Nephron (organoid): Measurements from ENCODE around the gene ATXN1.

Experiments used
- H3K27ac Mint-ChIP-seq, 3 experiments: 2 replicates each; pipeline ENCODE4 v1.8.0; 2020; ENCODE audit warnings: mixed read lengths in 3 of 3, mild to moderate bottlenecking in 2 of 3, moderate library complexity in 1 of 3
- H3K27me3 Mint-ChIP-seq: 2 replicates; pipeline ENCODE4 v1.8.0; 2021; ENCODE audit warnings: low read depth, mild to moderate bottlenecking, moderate library complexity, mixed read lengths
- H3K36me3 Mint-ChIP-seq: 2 replicates; pipeline ENCODE4 v1.8.0; 2020; ENCODE audit warnings: low read depth, mixed read lengths
- H3K4me1 Mint-ChIP-seq: 2 replicates; pipeline ENCODE4 v1.8.0; 2020; ENCODE audit warnings: mixed read lengths
- H3K4me3 Mint-ChIP-seq, 3 experiments: 2 replicates each; pipeline ENCODE4 v1.8.0; 2020; ENCODE audit warnings: mild to moderate bottlenecking in 3 of 3, mixed read lengths in 3 of 3, moderate library complexity in 2 of 3
- H3K9me3 Mint-ChIP-seq: 2 replicates; pipeline ENCODE4 v1.8.0; 2020; ENCODE audit warnings: mixed read lengths
- TF ChIP-seq, protein P1 (sequence below), 3 experiments: fragments of 200-600 bp; sonication (generic); IDR thresholded peaks; one replicate each; pipeline ENCODE4 v1.5.0; 2021; ENCODE audit warnings: antibody characterized with exemption in 3 of 3; ENCODE audit not compliant: unreplicated experiment in 3 of 3

Gene ATXN1

DNA sequence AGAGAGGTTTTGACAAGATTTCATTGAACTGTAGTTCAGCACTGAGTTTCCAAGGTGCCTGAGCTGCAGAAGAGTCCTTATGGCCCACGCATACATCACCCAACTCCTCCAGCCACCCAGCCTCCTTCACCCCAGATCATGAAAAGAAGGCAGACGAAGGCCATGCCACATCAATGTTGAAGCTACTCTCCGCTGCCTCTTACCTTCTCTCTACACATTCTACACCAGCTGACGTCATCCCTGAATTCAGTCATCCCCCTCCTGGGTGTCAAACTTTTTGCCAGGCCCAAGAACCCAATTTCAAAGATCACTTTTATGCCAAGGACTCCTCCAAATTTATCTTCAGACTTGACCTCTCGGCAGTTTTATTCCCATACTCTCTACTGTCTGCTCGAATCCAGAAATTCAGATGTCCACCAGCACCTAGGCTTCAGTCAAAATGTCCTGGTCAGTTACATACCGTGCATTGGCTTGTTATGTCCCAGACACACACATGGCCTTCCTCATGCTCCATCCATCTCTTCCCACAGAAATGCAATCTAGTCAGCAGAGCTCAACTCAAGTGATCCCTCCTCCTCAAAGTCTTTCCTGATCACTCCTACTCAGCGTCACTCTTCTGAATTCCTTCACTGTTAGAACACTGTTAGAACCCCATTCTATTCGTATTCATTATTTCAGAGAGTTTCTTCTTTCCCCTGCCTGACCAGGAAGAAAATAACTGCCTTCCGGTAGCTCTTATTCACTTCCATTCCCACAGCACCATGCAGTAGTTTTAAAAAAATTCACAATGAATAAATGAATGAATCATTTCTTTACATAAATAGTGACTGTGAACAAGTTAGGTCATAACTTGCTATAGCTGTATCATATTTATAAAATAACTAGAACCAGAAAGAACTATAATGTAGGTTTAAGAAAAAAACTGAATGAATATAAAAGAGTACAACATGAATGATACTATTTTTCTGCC lies 11.5 kb downstream of the ATXN1 start:
- H3K27ac Mint-ChIP-seq = no peak overlapping the region
- H3K4me1 Mint-ChIP-seq = peaks cover 38% of the 10 kb centered on the region
- H3K4me3 Mint-ChIP-seq = no peak overlapping the region
- peaks cover 31% of the 10 kb centered on the region for H3K36me3 Mint-ChIP-seq
- no peaks in the 10 kb centered on the region for H3K9me3 Mint-ChIP-seq
- TF ChIP-seq, protein P1, sequence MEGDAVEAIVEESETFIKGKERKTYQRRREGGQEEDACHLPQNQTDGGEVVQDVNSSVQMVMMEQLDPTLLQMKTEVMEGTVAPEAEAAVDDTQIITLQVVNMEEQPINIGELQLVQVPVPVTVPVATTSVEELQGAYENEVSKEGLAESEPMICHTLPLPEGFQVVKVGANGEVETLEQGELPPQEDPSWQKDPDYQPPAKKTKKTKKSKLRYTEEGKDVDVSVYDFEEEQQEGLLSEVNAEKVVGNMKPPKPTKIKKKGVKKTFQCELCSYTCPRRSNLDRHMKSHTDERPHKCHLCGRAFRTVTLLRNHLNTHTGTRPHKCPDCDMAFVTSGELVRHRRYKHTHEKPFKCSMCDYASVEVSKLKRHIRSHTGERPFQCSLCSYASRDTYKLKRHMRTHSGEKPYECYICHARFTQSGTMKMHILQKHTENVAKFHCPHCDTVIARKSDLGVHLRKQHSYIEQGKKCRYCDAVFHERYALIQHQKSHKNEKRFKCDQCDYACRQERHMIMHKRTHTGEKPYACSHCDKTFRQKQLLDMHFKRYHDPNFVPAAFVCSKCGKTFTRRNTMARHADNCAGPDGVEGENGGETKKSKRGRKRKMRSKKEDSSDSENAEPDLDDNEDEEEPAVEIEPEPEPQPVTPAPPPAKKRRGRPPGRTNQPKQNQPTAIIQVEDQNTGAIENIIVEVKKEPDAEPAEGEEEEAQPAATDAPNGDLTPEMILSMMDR (IDR thresholded peaks at IDR 0.05; ENCODE audit: unreplicated experiment in 3 of 3) = no peak
- H3K27me3 Mint-ChIP-seq = peaks cover 5% of the 10 kb centered on the region

DNA sequence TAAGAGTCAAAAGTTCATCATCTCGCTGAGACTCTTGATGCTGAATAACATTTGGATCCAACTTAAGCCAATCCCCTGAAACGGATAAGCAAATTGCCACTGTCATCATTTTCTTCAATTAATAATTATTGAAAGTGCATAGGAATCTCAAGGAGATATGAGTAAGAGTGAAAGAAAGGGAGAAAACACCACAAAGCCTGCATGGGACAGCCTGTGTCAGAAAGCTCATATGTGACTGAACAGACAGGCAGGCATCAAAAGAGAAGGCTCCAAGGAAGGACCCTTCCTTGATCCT lies 13.3 kb downstream of the ATXN1 start:
- Mint-ChIP-seq H3K27ac (peak overlapping the region; percentile 55 to 77 (median 63)), H3K27me3 (peaks cover 5% of the 10 kb centered on the region), H3K9me3 (no peaks in the 10 kb centered on the region), H3K4me3 (no peak overlapping the region), H3K4me1 (peaks cover 47% of the 10 kb centered on the region), H3K36me3 (peaks cover 41% of the 10 kb centered on the region)
- TF ChIP-seq, protein P1 (IDR thresholded peaks at IDR 0.05; ENCODE audit: unreplicated experiment in 3 of 3) = no peak

DNA sequence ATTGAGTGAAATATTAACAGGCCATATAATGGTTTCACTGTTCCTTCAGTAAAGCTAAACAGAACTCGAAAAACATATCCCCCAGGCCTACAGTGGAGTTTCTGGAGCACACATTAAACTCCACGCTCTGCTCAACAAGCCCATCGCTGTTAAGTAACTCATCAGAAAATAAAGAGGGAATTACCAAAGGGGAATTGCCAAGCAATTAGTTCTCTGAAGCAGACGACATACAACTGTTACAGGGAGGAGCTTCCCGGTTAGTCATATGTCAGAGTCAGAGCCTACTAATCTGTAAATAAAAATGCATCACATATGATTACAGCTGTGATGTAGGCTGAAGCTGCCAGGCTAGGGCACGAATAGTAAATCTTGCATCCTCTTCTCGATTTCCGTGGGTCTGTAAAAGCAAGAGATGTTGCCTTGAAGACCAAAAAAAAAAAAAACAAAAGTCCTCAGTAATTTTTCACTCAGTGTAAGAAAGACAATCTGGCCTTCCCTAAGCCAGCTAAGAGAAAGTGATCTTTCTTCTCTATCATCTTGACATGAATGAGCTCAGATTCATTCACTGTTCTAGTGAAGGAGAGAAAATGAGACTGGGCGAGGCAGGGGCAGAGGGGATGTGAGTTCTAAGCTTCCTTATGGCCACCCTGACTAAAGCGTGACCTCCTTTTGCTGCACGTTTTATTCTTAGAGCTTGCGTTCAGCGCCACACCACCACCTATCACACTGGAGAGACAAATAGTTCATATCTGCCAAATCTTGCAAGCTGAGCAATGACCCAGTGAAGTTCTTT lies 13.8 kb downstream of the ATXN1 start:
- H3K9me3 Mint-ChIP-seq = no peaks in the 10 kb centered on the region
- peak overlapping the region in 1 of 3 experiments; percentile 7 for H3K4me3 Mint-ChIP-seq
- peaks cover 40% of the 10 kb centered on the region for H3K36me3 Mint-ChIP-seq
- TF ChIP-seq, protein P1 (IDR thresholded peaks at IDR 0.05; ENCODE audit: unreplicated experiment in 3 of 3) = no peak
- peak overlapping the region; percentile 55 to 77 (median 63) for H3K27ac Mint-ChIP-seq
- peaks cover 5% of the 10 kb centered on the region for H3K27me3 Mint-ChIP-seq
- H3K4me1 Mint-ChIP-seq = peaks cover 44% of the 10 kb centered on the region

DNA sequence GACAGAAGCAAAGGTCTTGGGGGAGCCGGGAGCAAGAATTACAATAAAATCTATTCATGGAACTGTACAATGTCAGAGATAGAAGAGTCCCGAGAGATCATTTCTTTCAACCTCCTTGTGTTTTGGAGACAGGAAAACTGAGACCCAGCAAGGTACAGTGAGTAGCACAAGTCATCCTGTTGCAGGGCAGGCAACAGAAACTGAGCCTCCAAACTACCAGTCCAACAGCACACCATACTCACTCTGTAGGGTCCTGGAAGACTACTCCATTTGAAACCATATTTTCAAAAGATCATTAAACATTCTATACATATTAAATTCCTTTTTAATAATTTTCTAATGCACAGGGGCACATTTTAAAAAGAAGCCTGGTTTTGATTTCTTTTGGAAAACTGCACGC lies 14.4 kb downstream of the ATXN1 start:
- TF ChIP-seq, protein P1 (IDR thresholded peaks at IDR 0.05; ENCODE audit: unreplicated experiment in 3 of 3) = no peak
- peak overlapping the region; percentile 55 to 85 (median 63) for H3K27ac Mint-ChIP-seq
- peaks cover 5% of the 10 kb centered on the region for H3K27me3 Mint-ChIP-seq
- no peak overlapping the region for H3K4me3 Mint-ChIP-seq
- H3K9me3 Mint-ChIP-seq = no peaks in the 10 kb centered on the region
- H3K36me3 Mint-ChIP-seq = peaks cover 38% of the 10 kb centered on the region
- peaks cover 44% of the 10 kb centered on the region for H3K4me1 Mint-ChIP-seq

DNA sequence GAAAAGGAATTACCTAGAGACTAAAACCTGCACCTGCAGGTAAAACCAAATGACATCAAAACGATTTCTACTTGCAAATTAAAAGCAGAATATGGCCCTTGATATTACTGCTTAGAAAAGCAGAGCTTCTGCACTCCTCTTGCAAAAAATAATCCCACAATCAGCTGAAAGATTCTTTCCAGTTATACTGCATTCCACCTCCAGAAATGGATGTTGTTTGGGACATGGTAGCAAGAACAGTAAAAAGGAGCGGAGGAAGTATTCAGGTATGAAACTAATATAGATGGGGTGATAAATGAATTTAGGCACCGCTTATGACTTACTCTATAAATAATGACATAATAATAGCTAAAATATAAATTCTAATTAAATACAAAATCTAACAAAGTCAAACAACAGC lies 14.9 kb downstream of the ATXN1 start:
- peaks cover 5% of the 10 kb centered on the region for H3K27me3 Mint-ChIP-seq
- H3K4me1 Mint-ChIP-seq = peaks cover 48% of the 10 kb centered on the region
- H3K4me3 Mint-ChIP-seq = no peak overlapping the region
- TF ChIP-seq, protein P1 (IDR thresholded peaks at IDR 0.05; ENCODE audit: unreplicated experiment in 3 of 3) = no peak
- H3K36me3 Mint-ChIP-seq = peaks cover 37% of the 10 kb centered on the region
- no peaks in the 10 kb centered on the region for H3K9me3 Mint-ChIP-seq
- peak overlapping the region in 2 of 3 experiments; percentile 63 to 85 for H3K27ac Mint-ChIP-seq
